ENCODE results near the gene TUBGCP6. TPM values are rescaled to one million over a fixed set of nuclear protein-coding genes. Genes with fewer than 3 reads are reported as not detected.

TUBGCP6 gene
- total RNA-seq, 2 donors from 2014 or later = 19.2 to 33.4 TPM

GRCh38 chr22:50226063-50226874 lies 18.6 kb downstream of the TUBGCP6 start:
- H3K36me3 ChIP-seq = peaks cover 6% of the 10 kb centered on the region
- intact Hi-C loops (cut with DNase I) = no loop called here
- no peak overlapping the region for H3K9ac ChIP-seq (ENCODE audit: low read depth in 2 of 2, low read length in 2 of 2)
- H3K4me3 ChIP-seq = no peak overlapping the region
- no peak for TF ChIP-seq CTCF (IDR thresholded peaks at IDR 0.05)
- no peaks in the 10 kb centered on the region for H3K4me1 ChIP-seq
- DNase-seq = no peak
- H3K9me3 ChIP-seq = no peaks in the 10 kb centered on the region
- no peak overlapping the region for H3K27ac ChIP-seq
- H3K27me3 ChIP-seq = no peaks in the 10 kb centered on the region

- DNase-seq = no peak
- no peaks in the 10 kb centered on the region for H3K4me1 ChIP-seq
- no peaks in the 10 kb centered on the region for H3K9me3 ChIP-seq
- intact Hi-C loops (cut with DNase I) = no loop called here
- TF ChIP-seq CTCF (IDR thresholded peaks at IDR 0.05) = no peak
- H3K4me3 ChIP-seq = no peak overlapping the region
- H3K27ac ChIP-seq = no peak overlapping the region
- peaks cover 6% of the 10 kb centered on the region for H3K36me3 ChIP-seq
- no peaks in the 10 kb centered on the region for H3K27me3 ChIP-seq
- H3K9ac ChIP-seq (ENCODE audit: low read depth in 2 of 2, low read length in 2 of 2) = no peak overlapping the region
Observed at GRCh38 chr22:50225200-50225969, 19.4 kb downstream of the TUBGCP6 start.

- Histone ChIP-seq H3K9ac (ENCODE audit: low read depth in 2 of 2, low read length in 2 of 2) (no peak overlapping the region), H3K27ac (no peak overlapping the region), H3K36me3 (peaks cover 6% of the 10 kb centered on the region), H3K27me3 (no peaks in the 10 kb centered on the region), H3K4me3 (no peak overlapping the region), H3K4me1 (no peaks in the 10 kb centered on the region), H3K9me3 (no peaks in the 10 kb centered on the region)
- intact Hi-C loops (cut with DNase I) = no loop called here
- DNase-seq = no peak
- TF ChIP-seq CTCF (IDR thresholded peaks at IDR 0.05) = no peak
Observed at GRCh38 chr22:50224071-50224470, 20.8 kb downstream of the TUBGCP6 start.

GRCh38 chr22:50222508-50222907 lies 22.3 kb downstream of the TUBGCP6 start:
- H3K36me3 ChIP-seq = peaks cover 6% of the 10 kb centered on the region
- no peak overlapping the region for H3K9ac ChIP-seq (ENCODE audit: low read depth in 2 of 2, low read length in 2 of 2)
- H3K27me3 ChIP-seq = no peaks in the 10 kb centered on the region
- H3K4me1 ChIP-seq = no peaks in the 10 kb centered on the region
- intact Hi-C loops (cut with DNase I) = no loop called here
- no peaks in the 10 kb centered on the region for H3K9me3 ChIP-seq
- H3K27ac ChIP-seq = no peak overlapping the region
- TF ChIP-seq CTCF (IDR thresholded peaks at IDR 0.05) = no peak
- H3K4me3 ChIP-seq = no peak overlapping the region
- no peak for DNase-seq

GRCh38 chr22:50221410-50222300 lies 23.2 kb downstream of the TUBGCP6 start:
- Histone ChIP-seq H3K36me3 (peaks cover 13% of the 10 kb centered on the region), H3K4me3 (no peak overlapping the region), H3K27me3 (no peaks in the 10 kb centered on the region), H3K27ac (no peak overlapping the region), H3K4me1 (no peaks in the 10 kb centered on the region), H3K9ac (ENCODE audit: low read depth in 2 of 2, low read length in 2 of 2) (no peak overlapping the region), H3K9me3 (no peaks in the 10 kb centered on the region)
- TF ChIP-seq CTCF (IDR thresholded peaks at IDR 0.05) = no peak
- intact Hi-C loops (cut with DNase I) = no loop called here
- DNase-seq = no peak
